Panc1 (cell line): ENCODE results near the gene CCNK. TPM values are rescaled to one million over a fixed set of nuclear protein-coding genes. Genes with fewer than 3 reads are reported as not detected.

ENCODE experiments used
- ATAC-seq: fragments of 200-7000 bp; cut with Tn5 transposase; 2 replicates; pipeline ENCODE4 v1.9.1; 2020; ENCODE audit warnings: mild to moderate bottlenecking, moderate library complexity
- BruUV-seq: library from RNA; stranded (reverse); fragments of 400-500 nt; replicated peaks from 2 replicates; lab custom pipeline; 2021; lab: Mats Ljungman, UMichigan
- CTCF ChIA-PET: fragments of 300-600 bp; sonication (Branson Sonifier 250); formaldehyde crosslinking; loops from one replicate; lab custom pipeline; 2022; ENCODE audit warnings: antibody characterized with exemption; lab: Charles Lee
- POLR2A ChIA-PET: fragments of 300-600 bp; sonication (Branson Sonifier 250); formaldehyde crosslinking; loops from one replicate; lab custom pipeline; 2022; ENCODE audit warnings: antibody characterized with exemption; lab: Charles Lee
- DNase-seq: peaks from one replicate; pipeline ENCODE4 v3.0.0-alpha.2; 2010; ENCODE audit warnings: low read depth, low spot score
- H3K27ac ChIP-seq: 2 replicates; pipeline ENCODE4 v1.5.1; 2011; ENCODE audit warnings: mild to moderate bottlenecking, low read length, inconsistent platforms
- H3K27me3 ChIP-seq: fragments of 200-500 bp; sonication (Bioruptor generic); 2 replicates; pipeline ENCODE4 v1.6.0; 2014; ENCODE audit warnings: low read length, inconsistent platforms; ENCODE audit not compliant: control insufficient read depth, insufficient read depth
- H3K36me3 ChIP-seq: fragments of 200-500 bp; sonication (Bioruptor generic); 2 replicates; pipeline ENCODE4 v1.5.1; 2014; ENCODE audit warnings: inconsistent platforms, mild to moderate bottlenecking, low read length, moderate library complexity; ENCODE audit not compliant: control insufficient read depth, insufficient read depth
- H3K4me1 ChIP-seq: 2 replicates; pipeline ENCODE4 v1.5.1; 2011; ENCODE audit warnings: inconsistent platforms, mild to moderate bottlenecking, low read length, moderate library complexity; ENCODE audit not compliant: control insufficient read depth, insufficient read depth
- H3K4me3 ChIP-seq, 2 experiments: 2 replicates each; pipeline ENCODE4 v1.5.1; 2011 to 2012; ENCODE audit warnings: low read depth in 2 of 2, low read length in 2 of 2, mild to moderate bottlenecking in 2 of 2, inconsistent platforms in 1 of 2, moderate library complexity in 1 of 2
- H3K9me3 ChIP-seq: fragments of 200-500 bp; sonication (Bioruptor generic); 2 replicates; pipeline ENCODE4 v1.5.1; 2014; ENCODE audit warnings: low read depth, mild to moderate bottlenecking, inconsistent platforms, low read length, moderate library complexity; ENCODE audit not compliant: control insufficient read depth, insufficient read depth
- CTCF ChIP-seq: fragments of 450-650 bp; IDR thresholded peaks from 2 replicates; pipeline ENCODE4 v1.5.1; 2017; ENCODE audit warnings: mild to moderate bottlenecking
- POLR2AphosphoS5 ChIP-seq: IDR thresholded peaks from 2 replicates; pipeline ENCODE4 v1.6.1; 2012; ENCODE audit warnings: mild to moderate bottlenecking, low read depth, low read length, moderate library complexity
- REST ChIP-seq, 2 experiments: IDR thresholded peaks; 2 replicates each; pipeline ENCODE4 v1.6.1; 2011 to 2012; ENCODE audit warnings: low read depth in 2 of 2, control low read depth in 1 of 2, low read length in 1 of 2, mild to moderate bottlenecking in 1 of 2, moderate library complexity in 1 of 2; ENCODE audit not compliant: insufficient read depth in 1 of 2
- SIN3A ChIP-seq: IDR thresholded peaks from 2 replicates; pipeline ENCODE4 v1.6.1; 2012; ENCODE audit warnings: low read depth, mild to moderate bottlenecking, low read length, moderate library complexity, borderline replicate concordance; ENCODE audit not compliant: insufficient read depth
- TCF7L2 ChIP-seq: IDR thresholded peaks from 2 replicates; pipeline ENCODE4 v1.6.1; 2011; ENCODE audit warnings: mild to moderate bottlenecking, low read depth, low read length, inconsistent platforms
- in situ Hi-C: cut with HindIII; loops from 2 replicates; pipeline ENCODE4 v1.10.0; 2016; ENCODE audit warnings: low sequenced_read_pairs, low pct_unique_long_range_greater_than_20kb
- intact Hi-C: fragments of 100-400 bp; cut with micrococcal nuclease; formaldehyde crosslinking; loops from one replicate; pipeline ENCODE4 v1.10.0; 2022; ENCODE audit not compliant: unreplicated experiment
- total RNA-seq: library from RNA; stranded (reverse); gene quantifications from one replicate; pipeline ENCODE4 v1.2.1, GENCODE V29; 2021; ENCODE audit not compliant: unreplicated experiment

Gene CCNK
- total RNA-seq, 1 experiment from 2014 or later, result 47.8 TPM

- DNase-seq (no peak), ATAC-seq (peak; percentile 20; the same call in 1 of the 2 replicates)
- Histone ChIP-seq H3K36me3 (peaks cover 1% of the 10 kb centered on the region; the same call in 1 of the 2 replicates), H3K27me3 (no peaks in the 10 kb centered on the region), H3K27ac (no peak overlapping the region), H3K4me1 (peaks cover 5% of the 10 kb centered on the region), H3K4me3 (no peak overlapping the region), H3K9me3 (no peaks in the 10 kb centered on the region)
- TF ChIP-seq REST (IDR thresholded peaks at IDR 0.05; ENCODE audit: insufficient read depth in 1 of 2, low read depth in 2 of 2, low read length in 1 of 2) (no peak), SIN3A (no peak), TCF7L2 (no peak)
- ChIA-PET CTCF (no interaction called here), POLR2A (no interaction called here)
- intact Hi-C loops (no loop called here), in situ Hi-C loops (no loop called here)
- no TSS peak for BruUV-seq
Measured at GRCh38 chr14:99508896-99509629, 27.9 kb downstream of the CCNK start.

GRCh38 chr14:99509871-99510555 lies 28.8 kb downstream of the CCNK start:
- POLR2A ChIA-PET, result no interaction called here
- no peak overlapping the region for H3K4me3 ChIP-seq
- no peak overlapping the region for H3K27ac ChIP-seq
- CTCF ChIA-PET, result no interaction called here
- no peaks in the 10 kb centered on the region for H3K27me3 ChIP-seq
- intact Hi-C loops (no loop called here), in situ Hi-C loops (no loop called here)
- no TSS peak for BruUV-seq
- H3K9me3 ChIP-seq, result no peaks in the 10 kb centered on the region
- peaks cover 5% of the 10 kb centered on the region for H3K4me1 ChIP-seq
- no peak for TF ChIP-seq TCF7L2
- no peak for TF ChIP-seq CTCF
- no peak for ATAC-seq
- H3K36me3 ChIP-seq, result no peaks in the 10 kb centered on the region; the same call in 1 of the 2 replicates
- no peak for DNase-seq

- Histone ChIP-seq H3K27ac (no peak overlapping the region), H3K9me3 (no peaks in the 10 kb centered on the region), H3K4me1 (peaks cover 5% of the 10 kb centered on the region), H3K27me3 (no peaks in the 10 kb centered on the region), H3K4me3 (no peak overlapping the region), H3K36me3 (no peaks in the 10 kb centered on the region; the same call in 1 of the 2 replicates)
- ATAC-seq (no peak), DNase-seq (no peak)
- intact Hi-C loops, result no loop called here
- ChIA-PET POLR2A (no interaction called here), CTCF (no interaction called here)
- TF ChIP-seq TCF7L2 (no peak), REST (IDR thresholded peaks at IDR 0.05; ENCODE audit: insufficient read depth in 1 of 2, low read depth in 2 of 2, low read length in 1 of 2) (no peak), POLR2AphosphoS5 (no peak), SIN3A (no peak), CTCF (no peak)
- in situ Hi-C loops, result no loop called here
- TSS peak; percentile 98 for BruUV-seq
Measured at GRCh38 chr14:99510556-99511139, 29.4 kb downstream of the CCNK start.
